ENCODE measurements around the gene SLIT3. TPM values are rescaled to one million over a fixed set of nuclear protein-coding genes. Genes with fewer than 3 reads are reported as not detected.
A peak's percentile ranks its signal among the peaks of the same experiment; 100 is the strongest.

The SLIT3 gene
- polyA plus RNA-seq, 1 of the 3 experiments (the other 2 are of a cell fraction), result 119 TPM

DNA sequence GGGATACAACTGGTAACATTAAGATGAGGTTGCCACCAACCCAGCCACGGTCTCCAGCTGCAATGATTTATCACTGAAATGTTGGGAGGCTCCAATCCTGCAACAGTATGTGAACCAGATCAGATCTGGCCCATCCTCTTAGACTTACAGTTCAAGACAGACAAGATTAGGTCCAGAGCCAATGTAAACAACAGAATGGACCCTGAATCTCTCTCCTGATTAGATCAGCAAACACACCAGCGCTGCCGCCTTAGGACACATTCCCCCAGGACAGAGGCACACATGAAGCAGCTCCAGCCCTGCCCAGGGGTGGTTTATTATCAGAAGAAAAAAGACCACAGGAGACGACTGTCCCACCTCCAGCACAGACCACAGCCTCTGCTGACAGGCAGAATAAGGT lies 82.1 kb downstream of the SLIT3 start (continued):
- TF ChIP-seq TAF1 (IDR thresholded peaks at IDR 0.05; ENCODE audit: borderline replicate concordance, low read depth, low read length), result no peak
- TF ChIP-seq RAD21 (IDR thresholded peaks at IDR 0.05; ENCODE audit: low read length), result peak; percentile 18; the same call in 1 of the 2 replicates
- TF ChIP-seq MEF2A (IDR thresholded peaks at IDR 0.05; ENCODE audit: borderline replicate concordance, low read depth), result no peak
- TF ChIP-seq, protein P1, sequence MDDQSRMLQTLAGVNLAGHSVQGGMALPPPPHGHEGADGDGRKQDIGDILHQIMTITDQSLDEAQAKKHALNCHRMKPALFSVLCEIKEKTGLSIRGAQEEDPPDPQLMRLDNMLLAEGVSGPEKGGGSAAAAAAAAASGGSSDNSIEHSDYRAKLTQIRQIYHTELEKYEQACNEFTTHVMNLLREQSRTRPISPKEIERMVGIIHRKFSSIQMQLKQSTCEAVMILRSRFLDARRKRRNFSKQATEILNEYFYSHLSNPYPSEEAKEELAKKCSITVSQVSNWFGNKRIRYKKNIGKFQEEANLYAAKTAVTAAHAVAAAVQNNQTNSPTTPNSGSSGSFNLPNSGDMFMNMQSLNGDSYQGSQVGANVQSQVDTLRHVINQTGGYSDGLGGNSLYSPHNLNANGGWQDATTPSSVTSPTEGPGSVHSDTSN (IDR thresholded peaks at IDR 0.05), result peak; percentile 90
- 0 out of 2 replicates have a peak, but pooled peaks have one; percentile 45 for TF ChIP-seq FOXM1 (IDR thresholded peaks at IDR 0.05; ENCODE audit: low read depth)
- no peak for TF ChIP-seq SMC3 (IDR thresholded peaks at IDR 0.05; ENCODE audit: low read depth, low read length)
- TF ChIP-seq NRF1 (IDR thresholded peaks at IDR 0.05; ENCODE audit: low read depth, low read length), result no peak
- TF ChIP-seq, protein P2, sequence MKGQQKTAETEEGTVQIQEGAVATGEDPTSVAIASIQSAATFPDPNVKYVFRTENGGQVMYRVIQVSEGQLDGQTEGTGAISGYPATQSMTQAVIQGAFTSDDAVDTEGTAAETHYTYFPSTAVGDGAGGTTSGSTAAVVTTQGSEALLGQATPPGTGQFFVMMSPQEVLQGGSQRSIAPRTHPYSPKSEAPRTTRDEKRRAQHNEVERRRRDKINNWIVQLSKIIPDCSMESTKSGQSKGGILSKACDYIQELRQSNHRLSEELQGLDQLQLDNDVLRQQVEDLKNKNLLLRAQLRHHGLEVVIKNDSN (IDR thresholded peaks at IDR 0.05; ENCODE audit: borderline replicate concordance, low read depth), result no peak

DNA sequence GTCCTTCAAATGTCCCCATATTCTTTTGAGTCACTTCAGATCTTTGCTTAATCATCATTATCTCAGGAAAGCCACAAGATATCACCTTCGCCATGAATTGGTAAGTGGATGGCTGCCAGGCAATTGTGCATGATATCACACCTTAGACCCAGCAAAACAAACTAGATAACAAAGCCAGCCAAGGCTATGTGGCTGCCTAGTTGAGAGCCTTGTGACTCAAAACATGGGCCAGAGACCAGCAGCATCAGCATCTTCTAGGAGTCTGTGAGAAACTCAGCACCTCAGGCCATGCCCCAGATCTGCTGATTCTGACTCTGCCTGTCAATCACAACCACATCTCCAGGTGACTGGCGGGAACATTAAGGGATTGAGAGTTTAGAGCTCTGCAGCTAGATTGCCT lies 82.8 kb downstream of the SLIT3 start:
- TF ChIP-seq, protein P3, sequence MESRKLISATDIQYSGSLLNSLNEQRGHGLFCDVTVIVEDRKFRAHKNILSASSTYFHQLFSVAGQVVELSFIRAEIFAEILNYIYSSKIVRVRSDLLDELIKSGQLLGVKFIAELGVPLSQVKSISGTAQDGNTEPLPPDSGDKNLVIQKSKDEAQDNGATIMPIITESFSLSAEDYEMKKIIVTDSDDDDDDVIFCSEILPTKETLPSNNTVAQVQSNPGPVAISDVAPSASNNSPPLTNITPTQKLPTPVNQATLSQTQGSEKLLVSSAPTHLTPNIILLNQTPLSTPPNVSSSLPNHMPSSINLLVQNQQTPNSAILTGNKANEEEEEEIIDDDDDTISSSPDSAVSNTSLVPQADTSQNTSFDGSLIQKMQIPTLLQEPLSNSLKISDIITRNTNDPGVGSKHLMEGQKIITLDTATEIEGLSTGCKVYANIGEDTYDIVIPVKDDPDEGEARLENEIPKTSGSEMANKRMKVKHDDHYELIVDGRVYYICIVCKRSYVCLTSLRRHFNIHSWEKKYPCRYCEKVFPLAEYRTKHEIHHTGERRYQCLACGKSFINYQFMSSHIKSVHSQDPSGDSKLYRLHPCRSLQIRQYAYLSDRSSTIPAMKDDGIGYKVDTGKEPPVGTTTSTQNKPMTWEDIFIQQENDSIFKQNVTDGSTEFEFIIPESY (IDR thresholded peaks at IDR 0.05; ENCODE audit: borderline replicate concordance, low read depth), result no peak
- TF ChIP-seq, protein P1 (IDR thresholded peaks at IDR 0.05), result peak; percentile 28; the same call in 1 of the 2 replicates
- TF ChIP-seq, protein P4, sequence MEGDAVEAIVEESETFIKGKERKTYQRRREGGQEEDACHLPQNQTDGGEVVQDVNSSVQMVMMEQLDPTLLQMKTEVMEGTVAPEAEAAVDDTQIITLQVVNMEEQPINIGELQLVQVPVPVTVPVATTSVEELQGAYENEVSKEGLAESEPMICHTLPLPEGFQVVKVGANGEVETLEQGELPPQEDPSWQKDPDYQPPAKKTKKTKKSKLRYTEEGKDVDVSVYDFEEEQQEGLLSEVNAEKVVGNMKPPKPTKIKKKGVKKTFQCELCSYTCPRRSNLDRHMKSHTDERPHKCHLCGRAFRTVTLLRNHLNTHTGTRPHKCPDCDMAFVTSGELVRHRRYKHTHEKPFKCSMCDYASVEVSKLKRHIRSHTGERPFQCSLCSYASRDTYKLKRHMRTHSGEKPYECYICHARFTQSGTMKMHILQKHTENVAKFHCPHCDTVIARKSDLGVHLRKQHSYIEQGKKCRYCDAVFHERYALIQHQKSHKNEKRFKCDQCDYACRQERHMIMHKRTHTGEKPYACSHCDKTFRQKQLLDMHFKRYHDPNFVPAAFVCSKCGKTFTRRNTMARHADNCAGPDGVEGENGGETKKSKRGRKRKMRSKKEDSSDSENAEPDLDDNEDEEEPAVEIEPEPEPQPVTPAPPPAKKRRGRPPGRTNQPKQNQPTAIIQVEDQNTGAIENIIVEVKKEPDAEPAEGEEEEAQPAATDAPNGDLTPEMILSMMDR (IDR thresholded peaks at IDR 0.05), result no peak
- H3K9me2 ChIP-seq, result no peaks in the 10 kb centered on the region
- no peak for DNase-seq
- H4K20me1 ChIP-seq (ENCODE audit: insufficient read depth), result peaks cover under 1% of the 10 kb centered on the region; the same call in 1 of the 2 replicates
- WGBS (ENCODE audit: low lambda C conversion rate), result 80% methylated on average over 2 of the region's 2 CpGs
- peak overlapping the region; percentile 82 to 86 for H3K27ac ChIP-seq (ENCODE audit: low read depth in 2 of 2, low read length in 1 of 2)
- no peak overlapping the region for H3K4me3 ChIP-seq (ENCODE audit: low read depth in 2 of 2, low read length in 1 of 2)
- H3K4me1 ChIP-seq (ENCODE audit: control insufficient read depth in 1 of 2, insufficient read depth in 2 of 2, low read depth in 1 of 2, low read length in 1 of 2), result peaks cover 33 to 44% of the 10 kb centered on the region in 2 experiments
- peaks cover 28% of the 10 kb centered on the region for H3F3A ChIP-seq (replicated peaks; ENCODE audit: insufficient read depth)
- H3K4me2 ChIP-seq, result peak overlapping the region; percentile 62; the same call in 1 of the 2 replicates
- H2AFZ ChIP-seq (ENCODE audit: low read depth), result no peak overlapping the region
- H3K79me2 ChIP-seq (ENCODE audit: insufficient read depth), result peaks cover 39% of the 10 kb centered on the region
- H3K9me3 ChIP-seq, result no peaks in the 10 kb centered on the region
- no peaks in the 10 kb centered on the region for H3K27me3 ChIP-seq (ENCODE audit: insufficient read depth)
- ChIA-PET CTCF (interaction anchor here (0.6 to 1.6 kb wide), 3 partner anchors 10 to 69 kb away, joined by 4 to 6 read pairs (median 4); no protein-coding TSS in a partner anchor), POLR2A (no interaction called here)
- H3K9ac ChIP-seq, result no peak overlapping the region
- H3K36me3 ChIP-seq (replicated peaks in 1 of 2; ENCODE audit: control insufficient read depth in 1 of 2, insufficient read depth in 2 of 2, low read length in 1 of 2), result peaks cover 3 to 9% of the 10 kb centered on the region in 2 experiments

Data from SK-N-SH (cell line).